HT-29 (cell line): ENCODE results near the gene GOLGA6C. TPM values are rescaled to one million over a fixed set of nuclear protein-coding genes. Genes with fewer than 3 reads are reported as not detected.
"Not testable (repeated sequence)": the region's sequence is repeated elsewhere in the genome, so short reads cannot be mapped to it uniquely, and the experiment has no call there.

Source experiments
- DNase-seq: peaks from one replicate; pipeline ENCODE4 v3.0.0-alpha.2; 2015; ENCODE audit warnings: low spot score
- total RNA-seq: library from RNA; depleted of rRNA; stranded (reverse); fragments of >200 nt; shearing (Covaris generic); gene quantifications from 2 replicates; pipeline ENCODE4 v1.2.3, GENCODE V29; 2014

GOLGA6C gene
- total RNA-seq, 1 experiment from 2014 or later, result not detected

GRCh38 chr15:75251343-75251742, 6.8 kb upstream of the GOLGA6C start:
- not testable (repeated sequence) for DNase-seq

GRCh38 chr15:75252285-75252684, 5.8 kb upstream of the GOLGA6C start:
- DNase-seq, result not testable (repeated sequence)

- not testable (repeated sequence) for DNase-seq
These were observed 648 bp downstream of the GOLGA6C start for GRCh38 chr15:75258620-75259343.

GRCh38 chr15:75259873-75260272, 1.7 kb downstream of the GOLGA6C start:
- not testable (repeated sequence) for DNase-seq

DNA sequence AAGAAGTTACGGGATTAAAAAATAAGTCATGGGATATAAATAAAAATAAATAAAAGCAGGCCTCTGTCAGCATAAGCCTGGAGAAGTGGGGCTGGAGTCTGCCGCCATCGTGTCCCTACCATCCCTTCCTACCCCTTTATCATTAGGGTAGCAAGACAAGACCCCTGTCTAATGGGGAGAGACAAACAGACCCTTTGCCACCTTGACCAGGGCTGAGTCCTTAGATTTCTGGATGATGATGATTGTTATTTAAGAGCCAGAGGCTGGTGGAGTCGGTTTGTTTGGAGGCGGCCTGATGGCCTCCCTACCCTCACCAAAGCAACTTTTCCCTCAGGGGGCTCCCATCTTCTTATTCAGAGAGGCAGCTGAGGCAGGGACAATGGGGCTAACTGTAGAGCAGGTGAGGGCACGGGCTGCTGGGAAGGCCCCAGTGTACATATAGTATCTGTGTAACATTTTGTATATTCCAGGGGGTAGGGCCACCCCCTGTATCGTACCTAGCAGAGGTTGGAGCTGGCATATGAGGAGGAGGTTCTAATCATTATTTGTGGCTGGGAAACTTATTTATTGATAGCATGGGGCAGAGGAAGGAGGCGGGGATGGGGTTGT, 15.7 kb downstream of the GOLGA6C start:
- DNase-seq, result not testable (repeated sequence)

GRCh38 chr15:75274509-75275107, 16.5 kb downstream of the GOLGA6C start:
- DNase-seq, result peak; percentile 44

DNA sequence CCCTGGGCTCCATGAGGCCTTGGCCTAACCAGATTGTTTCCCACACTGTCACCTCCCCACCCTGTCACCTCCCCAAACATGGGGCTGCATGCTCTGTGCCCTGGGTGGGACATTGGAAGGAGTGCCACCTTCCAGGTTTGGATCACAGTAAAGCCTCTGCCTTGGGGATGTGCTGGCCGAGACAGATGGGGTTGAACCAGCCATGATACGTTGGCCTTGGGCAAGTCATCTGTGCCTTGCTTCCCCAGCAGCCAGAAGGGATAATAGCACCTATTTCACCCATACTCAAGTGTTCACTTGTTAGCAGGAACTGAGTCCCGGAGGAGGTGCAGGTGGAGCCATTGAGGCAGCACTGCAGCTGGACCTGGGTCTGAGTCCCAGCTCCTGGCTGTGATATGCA, 17.5 kb downstream of the GOLGA6C start:
- peak; percentile 1 for DNase-seq

DNA sequence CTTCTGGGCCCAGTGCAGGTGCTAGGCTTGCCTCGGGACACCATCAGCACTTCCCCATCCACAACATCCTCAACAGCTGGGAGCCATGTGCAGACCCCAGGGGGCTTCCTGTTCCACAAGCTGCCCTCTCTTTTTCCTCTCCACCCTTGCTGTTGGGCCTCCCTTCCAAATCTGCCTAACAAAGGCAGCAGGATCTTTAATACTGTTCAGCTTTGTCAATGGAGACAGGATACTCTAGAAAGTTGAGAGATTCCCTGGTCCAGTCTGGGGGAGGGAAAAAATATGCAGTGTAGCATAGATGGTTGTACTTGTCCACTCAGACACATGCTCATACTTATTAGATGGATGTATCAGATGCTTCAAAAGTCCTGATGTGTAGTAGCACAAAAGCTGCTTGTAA, 20.4 kb downstream of the GOLGA6C start:
- not testable (repeated sequence) for DNase-seq

DNA sequence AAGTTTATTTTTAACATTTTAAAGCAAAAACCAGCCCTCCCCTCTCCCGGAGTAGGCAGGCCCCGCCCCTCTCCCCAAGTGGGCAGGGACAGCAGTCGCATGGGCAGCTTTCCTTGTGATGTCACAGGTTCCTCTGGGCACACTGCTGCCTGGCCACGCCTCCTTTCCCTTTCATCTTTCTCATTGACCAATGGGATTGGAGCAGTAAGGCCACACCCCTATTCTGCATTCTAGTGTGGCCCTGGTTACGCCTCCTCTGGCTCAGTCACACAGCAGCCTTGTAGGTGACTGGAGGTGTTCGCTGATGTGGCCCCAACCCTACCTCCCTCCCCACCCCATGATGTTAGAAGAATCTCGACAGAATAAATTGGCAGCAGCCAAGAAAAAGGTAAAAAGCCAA, 24.4 kb downstream of the GOLGA6C start, which contains the start of gene GOLGA6D:
TSS of gene GOLGA6D (plus strand) at position 264 of the 400 bp plus-strand sequence. CDS start at position 305, 41 bp downstream.
- DNase-seq, result not testable (repeated sequence)

DNA sequence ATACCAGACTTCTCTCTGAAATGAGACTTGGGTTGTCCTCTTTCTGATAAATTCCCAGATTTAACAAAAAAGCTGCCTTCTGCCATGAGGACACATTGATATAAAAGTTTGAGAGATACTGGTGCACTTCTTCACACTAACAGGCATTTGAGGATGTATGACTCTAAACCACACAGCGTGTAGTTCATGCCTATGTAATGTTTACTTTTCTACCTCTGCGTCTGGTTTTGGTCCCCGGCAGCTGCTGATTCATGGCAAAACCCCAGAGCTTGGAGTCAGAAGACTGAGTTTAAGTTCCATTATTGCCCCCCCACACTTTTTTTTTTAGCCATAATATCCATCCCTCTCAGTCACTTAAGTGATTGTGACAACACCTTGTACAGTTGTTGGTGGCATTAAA, 26.0 kb downstream of the GOLGA6C start:
- not testable (repeated sequence) for DNase-seq

DNA sequence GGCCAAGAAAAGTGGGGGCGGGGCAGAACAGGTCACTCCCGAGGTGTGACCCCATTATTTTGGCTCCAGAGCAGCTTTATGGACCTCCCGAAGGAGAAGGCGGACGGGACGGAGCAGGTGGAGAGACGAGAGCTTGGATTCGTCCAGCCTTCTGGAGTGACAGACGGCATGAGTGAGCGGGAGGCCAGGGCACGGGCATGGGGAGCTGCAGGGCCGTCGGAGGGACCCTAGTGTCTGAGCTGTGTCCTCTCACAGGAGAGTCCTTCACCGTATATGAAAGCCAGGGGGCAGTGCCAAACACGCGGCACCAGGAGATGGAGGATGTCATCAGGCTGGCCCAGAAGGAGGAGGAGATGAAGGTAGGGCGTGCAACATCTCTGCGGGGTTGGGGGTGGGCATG, 35.5 kb downstream of the GOLGA6C start:
- not testable (repeated sequence) for DNase-seq

- not testable (repeated sequence) for DNase-seq
These were observed 40.6 kb downstream of the GOLGA6C start for GRCh38 chr15:75298541-75299310.

DNA sequence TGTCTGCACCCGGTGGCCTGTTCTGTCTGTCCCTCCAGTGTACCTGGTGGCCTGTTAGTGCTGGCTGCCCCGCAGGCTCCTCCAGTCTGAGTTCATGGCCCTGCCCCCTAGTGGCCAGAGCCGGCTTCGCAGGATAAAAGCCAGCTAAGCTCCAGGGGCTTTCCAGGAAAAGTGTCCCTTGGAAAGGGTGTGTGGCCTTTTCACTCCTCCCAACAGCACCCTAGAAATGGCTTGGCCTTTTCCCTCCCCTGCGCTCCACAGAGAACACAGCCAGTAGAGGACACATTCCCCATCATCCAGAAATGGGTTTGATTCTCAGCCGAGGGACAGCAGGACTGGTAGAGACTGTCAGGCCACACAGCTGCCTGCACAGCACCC, 41.2 kb downstream of the GOLGA6C start:
- DNase-seq, result not testable (repeated sequence)

DNA sequence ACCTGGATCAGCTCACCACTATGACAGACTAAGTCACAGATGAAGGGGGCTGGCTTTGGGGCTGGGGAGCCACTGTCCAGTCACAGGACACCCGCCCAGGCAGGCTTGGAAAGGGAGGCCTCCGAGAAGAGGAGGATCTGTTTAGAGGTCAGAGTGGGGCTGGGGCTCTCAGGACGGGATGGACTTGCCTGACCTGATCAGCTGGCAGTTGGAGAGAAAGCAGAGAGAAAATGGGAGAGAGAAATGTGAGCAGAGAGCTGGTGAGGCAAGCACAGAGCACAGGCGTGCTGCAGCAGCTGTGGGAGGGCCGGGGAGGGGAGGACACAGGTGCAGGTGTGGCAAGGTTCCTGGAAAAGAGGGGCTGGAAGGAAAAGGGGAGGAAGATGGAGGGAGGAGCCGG, 41.9 kb downstream of the GOLGA6C start:
- DNase-seq, result not testable (repeated sequence)

DNA sequence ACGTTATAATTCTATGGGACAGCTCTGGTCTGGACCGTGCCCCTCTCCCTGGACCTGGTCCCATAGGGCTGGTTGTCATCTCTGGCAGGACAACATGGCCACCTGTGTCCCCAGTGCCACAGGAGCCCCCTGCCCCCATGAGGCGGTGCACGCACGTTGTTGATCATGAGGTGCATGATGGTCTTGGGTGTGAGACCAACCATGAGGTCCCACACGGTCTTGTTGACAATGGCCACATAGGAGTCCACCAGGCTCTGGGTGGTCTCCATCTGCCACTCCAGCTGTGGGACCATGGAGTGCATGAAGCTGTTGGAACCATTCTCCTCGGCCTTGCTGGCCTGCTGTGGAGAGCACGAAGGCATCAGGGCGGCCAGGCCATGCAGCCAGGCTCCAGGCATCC, 44.2 kb downstream of the GOLGA6C start:
- no peak for DNase-seq

- DNase-seq, result not testable (repeated sequence)
These were observed 44.6 kb downstream of the GOLGA6C start for GRCh38 chr15:75302753-75303152.

GRCh38 chr15:75306188-75306587, 48.1 kb downstream of the GOLGA6C start:
- DNase-seq, result no peak

- peak; percentile 89 for DNase-seq
These were observed 49.8 kb downstream of the GOLGA6C start for GRCh38 chr15:75307778-75308390.

- DNase-seq, result no peak
These were observed 51.6 kb downstream of the GOLGA6C start for GRCh38 chr15:75309711-75310110.

- peak; percentile 11 for DNase-seq
These were observed 54.4 kb downstream of the GOLGA6C start for GRCh38 chr15:75312548-75312947.

GRCh38 chr15:75313116-75313845, 55.1 kb downstream of the GOLGA6C start:
- DNase-seq, result no peak
